Epithelial cell of esophagus (primary cell): Measurements from ENCODE around the gene EVA1C.
A peak's percentile ranks its signal among the peaks of the same experiment; 100 is the strongest.

Experiments used
- DNase-seq: peaks from one replicate; pipeline ENCODE4 v3.0.0; 2010; ENCODE audit warnings: low read depth
- H3K4me3 ChIP-seq: 2 replicates; pipeline ENCODE4 v1.5.1; 2011; ENCODE audit warnings: mild to moderate bottlenecking, low read length, control low read depth
- CTCF ChIP-seq: IDR thresholded peaks from 2 replicates; pipeline ENCODE4 v1.5.1; 2011; ENCODE audit warnings: low read depth, mild to moderate bottlenecking, low read length, control low read depth, inconsistent platforms; ENCODE audit not compliant: insufficient read depth; ENCODE audit errors: missing control alignments

Gene EVA1C

GRCh38 chr21:32391755-32392154 is 20.8 kb upstream of the EVA1C start:
- no peak for DNase-seq
- H3K4me3 ChIP-seq: peak overlapping the region; percentile 67
- TF ChIP-seq CTCF: no peak

GRCh38 chr21:32392299-32392879 is 20.1 kb upstream of the EVA1C start:
- peak overlapping the region; percentile 67 for H3K4me3 ChIP-seq
- peak; percentile 46 for DNase-seq
- no peak for TF ChIP-seq CTCF

GRCh38 chr21:32392880-32393676 is 19.4 kb upstream of the EVA1C start, which contains the start of gene URB1:
TSS of gene URB1 (minus strand) at chr21:32393012. CDS start at chr21:32392910, 102 bp downstream.
- no peak for TF ChIP-seq CTCF
- peak within 1 kb of the TSS; percentile 67 for H3K4me3 ChIP-seq
- peak; percentile 91 for DNase-seq

GRCh38 chr21:32393677-32394001 is 18.9 kb upstream of the EVA1C start:
- DNase-seq: no peak
- no peak for TF ChIP-seq CTCF
- H3K4me3 ChIP-seq: peak overlapping the region; percentile 67

- no peak overlapping the region for H3K4me3 ChIP-seq
- DNase-seq: peak; percentile 64
Measured at GRCh38 chr21:32403201-32403777, 9.2 kb upstream of the EVA1C start.

GRCh38 chr21:32406405-32406804 is 6.1 kb upstream of the EVA1C start:
- no peak for DNase-seq
- H3K4me3 ChIP-seq: no peak overlapping the region
- no peak for TF ChIP-seq CTCF

More at GRCh38 chr21:32403201-32403777, 9.2 kb upstream of the EVA1C start:
- peak; percentile 70 for TF ChIP-seq CTCF
